Chondrocyte (in vitro differentiated cells): ENCODE results near the gene BAZ1B. TPM values are rescaled to one million over a fixed set of nuclear protein-coding genes. Genes with fewer than 3 reads are reported as not detected.

Experiments used
- DNase-seq: peaks from one replicate; pipeline ENCODE4 v3.0.0; 2021; ENCODE audit warnings: mixed read lengths, low spot score
- H3K27ac Mint-ChIP-seq: one replicate; pipeline ENCODE4 v1.8.0; 2021; ENCODE audit warnings: mild to moderate bottlenecking, moderate library complexity, mixed read lengths; ENCODE audit not compliant: unreplicated experiment
- H3K27me3 Mint-ChIP-seq: 2 replicates; pipeline ENCODE4 v1.8.0; 2021; ENCODE audit warnings: low read depth, mixed read lengths
- H3K36me3 Mint-ChIP-seq: 2 replicates; pipeline ENCODE4 v1.8.0; 2021; ENCODE audit warnings: low read depth, mixed read lengths
- H3K4me1 Mint-ChIP-seq: 2 replicates; pipeline ENCODE4 v1.8.0; 2021; ENCODE audit warnings: low read depth, mild to moderate bottlenecking, mixed read lengths
- H3K4me3 Mint-ChIP-seq: one replicate; pipeline ENCODE4 v1.8.0; 2021; ENCODE audit warnings: mild to moderate bottlenecking, moderate library complexity, mixed read lengths; ENCODE audit not compliant: unreplicated experiment
- H3K9me3 Mint-ChIP-seq: 2 replicates; pipeline ENCODE4 v1.8.0; 2021; ENCODE audit warnings: low read depth, mixed read lengths
- CTCF ChIP-seq: fragments of 200-600 bp; sonication (generic); IDR thresholded peaks from 2 replicates; pipeline ENCODE4 v1.5.0; 2021; ENCODE audit warnings: antibody characterized with exemption, mild to moderate bottlenecking, moderate library complexity
- total RNA-seq: library from RNA; stranded (reverse); gene quantifications from 3 replicates; pipeline ENCODE4 v1.2.1, GENCODE V29; 2021

The BAZ1B gene
- total RNA-seq, 1 donor from 2014 or later, result 65.5 TPM

- no peak overlapping the region for H3K27ac Mint-ChIP-seq
- H3K4me1 Mint-ChIP-seq, result no peaks in the 10 kb centered on the region
- H3K4me3 Mint-ChIP-seq, result no peak overlapping the region
- no peak for DNase-seq
- no peaks in the 10 kb centered on the region for H3K36me3 Mint-ChIP-seq
- no peaks in the 10 kb centered on the region for H3K27me3 Mint-ChIP-seq
- no peaks in the 10 kb centered on the region for H3K9me3 Mint-ChIP-seq
- no peak for TF ChIP-seq CTCF
Observed at GRCh38 chr7:73397521-73398281, 124.4 kb downstream of the BAZ1B start.

- Mint-ChIP-seq H3K27me3 (peaks cover 6% of the 10 kb centered on the region), H3K4me3 (no peak overlapping the region), H3K27ac (no peak overlapping the region), H3K36me3 (no peaks in the 10 kb centered on the region), H3K9me3 (peaks cover 4% of the 10 kb centered on the region), H3K4me1 (no peaks in the 10 kb centered on the region)
- DNase-seq, result no peak
- no peak for TF ChIP-seq CTCF
Observed at GRCh38 chr7:73395538-73396503, 126.3 kb downstream of the BAZ1B start.

- no peak overlapping the region for H3K27ac Mint-ChIP-seq
- H3K4me3 Mint-ChIP-seq, result no peak overlapping the region
- no peak for TF ChIP-seq CTCF
- H3K36me3 Mint-ChIP-seq, result no peaks in the 10 kb centered on the region
- H3K27me3 Mint-ChIP-seq, result peaks cover 6% of the 10 kb centered on the region
- H3K9me3 Mint-ChIP-seq, result peaks cover 11% of the 10 kb centered on the region
- DNase-seq, result no peak
- no peaks in the 10 kb centered on the region for H3K4me1 Mint-ChIP-seq
Observed at GRCh38 chr7:73394422-73394821, 127.7 kb downstream of the BAZ1B start.

GRCh38 chr7:73391396-73391795 lies 130.7 kb downstream of the BAZ1B start:
- H3K27ac Mint-ChIP-seq, result no peak overlapping the region
- H3K27me3 Mint-ChIP-seq, result peaks cover 6% of the 10 kb centered on the region
- DNase-seq, result no peak
- TF ChIP-seq CTCF, result no peak
- H3K4me1 Mint-ChIP-seq, result no peaks in the 10 kb centered on the region
- H3K4me3 Mint-ChIP-seq, result no peak overlapping the region
- H3K9me3 Mint-ChIP-seq, result peaks cover 29% of the 10 kb centered on the region
- peaks cover 7% of the 10 kb centered on the region for H3K36me3 Mint-ChIP-seq

Other genes starting within 250 kb of the BAZ1B start
- gene NSUN5, start 213.5 kb downstream of the BAZ1B start, total RNA-seq, result 15.2 to 16.3 TPM (median 15.5 TPM) in 3 replicates
- gene TRIM50, start 194.2 kb downstream of the BAZ1B start, total RNA-seq, result not detected in 3 replicates
- not detected in 3 replicates for gene FKBP6, start 194.1 kb downstream of the BAZ1B start, total RNA-seq
- gene FZD9, start 88.5 kb downstream of the BAZ1B start, total RNA-seq, result 2.2 to 4.5 TPM (median 4.3 TPM) in 3 replicates
- gene BCL7B, start 35.4 kb upstream of the BAZ1B start, total RNA-seq, result 35.7 to 40.2 TPM (median 39.7 TPM) in 3 replicates
- 45.2 to 56.1 TPM (median 50.4 TPM) in 3 replicates for gene TBL2, start 56.3 kb upstream of the BAZ1B start, total RNA-seq
- not detected in 3 replicates for gene MLXIPL, start 102.2 kb upstream of the BAZ1B start, total RNA-seq
- 4.9 to 6.6 TPM (median 6.2 TPM) in 3 replicates for gene VPS37D, start 145.5 kb upstream of the BAZ1B start, total RNA-seq
- 9.5 to 15.2 TPM (median 10.2 TPM) in 3 replicates for gene DNAJC30, start 161.2 kb upstream of the BAZ1B start, total RNA-seq
- 39.2 to 43.4 TPM (median 42.6 TPM) in 3 replicates for gene BUD23, start 161.3 kb upstream of the BAZ1B start, total RNA-seq
- gene STX1A, start 197.4 kb upstream of the BAZ1B start, total RNA-seq, result 19.1 to 33.5 TPM (median 20.9 TPM) in 3 replicates
- gene ABHD11, start 216.5 kb upstream of the BAZ1B start, total RNA-seq, result 11.2 to 15.3 TPM (median 15.0 TPM) in 3 replicates
- gene CLDN3, start 248.0 kb upstream of the BAZ1B start, total RNA-seq, result 0.32 TPM in 1 of 3 replicates, not detected in the others